Esophagus muscularis mucosa (tissue), 4 donors: ENCODE results near the gene GFER.

Source experiments
- CTCF ChIP-seq, 3 experiments: fragments of 200-600 bp in 2 of 3; fragments of 450-650 bp in 1 of 3; sonication (generic) in 2 of 3; IDR thresholded peaks; one replicate each; pipeline ENCODE4 v1.5.1; 2017 to 2019; ENCODE audit warnings: antibody characterized with exemption in 3 of 3, mild to moderate bottlenecking in 2 of 3, moderate library complexity in 1 of 3
- EP300 ChIP-seq: sonication (generic); formaldehyde crosslinking; IDR thresholded peaks from one replicate; pipeline ENCODE4 v1.6.1; 2017; ENCODE audit warnings: antibody characterized with exemption
- POLR2A ChIP-seq: fragments of 450-650 bp; IDR thresholded peaks from one replicate; pipeline ENCODE4 v1.6.1; 2017; ENCODE audit warnings: antibody characterized with exemption, moderate library complexity, mild to moderate bottlenecking, low read depth
- POLR2AphosphoS5 ChIP-seq, 2 donors: sonication (generic); formaldehyde crosslinking; IDR thresholded peaks; one replicate each; pipeline ENCODE4 v1.6.1; 2017; ENCODE audit warnings: antibody characterized with exemption in 2 of 2

GRCh38 chr16:1984347-1985225 is 593 bp downstream of the GFER start:
- no peak for TF ChIP-seq CTCF (IDR thresholded peaks at IDR 0.05)
- no peak for TF ChIP-seq POLR2AphosphoS5 (IDR thresholded peaks at IDR 0.05)
- TF ChIP-seq POLR2A: peak; percentile 27
- no peak for TF ChIP-seq EP300
